GM13977 (cell line): ENCODE results near the gene FAM171A2.
A peak's percentile ranks its signal among the peaks of the same experiment; 100 is the strongest.
"Not testable (repeated sequence)": the region's sequence is repeated elsewhere in the genome, so short reads cannot be mapped to it uniquely, and the experiment has no call there.

Experiments
- DNase-seq: peaks from one replicate; pipeline ENCODE4 v3.0.0; 2012; ENCODE audit warnings: low spot score
- CTCF ChIP-seq: IDR thresholded peaks from 2 replicates; pipeline ENCODE4 v1.5.1; 2012; ENCODE audit warnings: mild to moderate bottlenecking, control low read depth; ENCODE audit not compliant: insufficient read depth; ENCODE audit errors: extremely low read depth, missing control alignments
- in situ Hi-C: fragments of 300-500 bp; cut with MboI; formaldehyde crosslinking; loops from one replicate; pipeline ENCODE4 v1.12.0; 2022; ENCODE audit warnings: low sequenced_read_pairs, low pct_unique_long_range_greater_than_20kb, mixed read lengths, inconsistent platforms; ENCODE audit not compliant: unreplicated experiment

FAM171A2 gene

DNA sequence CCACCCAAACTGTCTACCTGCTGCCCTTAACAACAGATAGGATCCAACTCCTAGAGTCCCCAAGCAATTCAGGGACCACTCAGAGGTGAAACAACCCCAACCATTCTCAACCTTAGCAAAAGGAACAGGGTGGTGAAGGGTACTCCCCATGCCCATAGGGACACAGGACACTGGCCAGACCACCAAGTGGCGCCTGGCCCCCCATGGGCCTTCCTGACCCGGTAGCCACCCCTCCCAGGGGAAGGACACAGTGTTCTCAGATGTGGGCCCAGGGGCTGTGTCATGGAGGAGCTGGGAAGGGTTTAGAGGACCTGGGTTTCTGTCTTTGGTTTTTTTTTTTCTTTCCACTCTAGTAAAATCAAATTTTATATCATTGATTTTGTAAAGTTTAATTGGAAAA lies 29.3 kb downstream of the FAM171A2 start:
- TF ChIP-seq CTCF = no peak
- no peak for DNase-seq
- in situ Hi-C loops = no loop called here

GRCh38 chr17:44333371-44333770 lies 30.3 kb downstream of the FAM171A2 start:
- no peak for TF ChIP-seq CTCF
- in situ Hi-C loops = no loop called here
- DNase-seq = no peak

DNA sequence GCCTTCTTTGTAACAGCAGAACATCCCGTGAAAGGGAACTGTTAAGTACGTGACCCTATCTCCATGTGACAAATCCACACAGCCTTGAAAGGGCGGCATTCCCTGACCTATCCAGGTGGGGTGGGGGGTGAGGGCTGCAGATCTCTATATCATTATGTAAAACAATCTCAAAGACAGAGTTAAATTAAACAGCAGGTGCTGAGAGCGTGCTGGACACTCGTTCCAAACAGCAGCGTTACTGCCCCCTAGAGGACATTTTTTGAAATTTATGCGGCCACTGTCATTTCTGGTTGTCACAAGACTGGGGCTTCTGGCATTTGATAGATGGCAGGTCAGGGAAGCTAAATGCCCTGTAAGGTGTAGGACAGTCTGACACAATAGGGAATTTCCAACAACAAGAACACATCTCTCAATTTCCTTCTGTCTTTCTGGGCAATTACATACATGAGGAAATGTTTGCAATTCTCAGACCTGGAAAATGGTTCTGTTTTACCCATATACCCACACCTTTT lies 32.3 kb downstream of the FAM171A2 start:
- peak; percentile 70 for TF ChIP-seq CTCF
- peak; percentile 77 for DNase-seq
- in situ Hi-C loops = no loop called here

DNA sequence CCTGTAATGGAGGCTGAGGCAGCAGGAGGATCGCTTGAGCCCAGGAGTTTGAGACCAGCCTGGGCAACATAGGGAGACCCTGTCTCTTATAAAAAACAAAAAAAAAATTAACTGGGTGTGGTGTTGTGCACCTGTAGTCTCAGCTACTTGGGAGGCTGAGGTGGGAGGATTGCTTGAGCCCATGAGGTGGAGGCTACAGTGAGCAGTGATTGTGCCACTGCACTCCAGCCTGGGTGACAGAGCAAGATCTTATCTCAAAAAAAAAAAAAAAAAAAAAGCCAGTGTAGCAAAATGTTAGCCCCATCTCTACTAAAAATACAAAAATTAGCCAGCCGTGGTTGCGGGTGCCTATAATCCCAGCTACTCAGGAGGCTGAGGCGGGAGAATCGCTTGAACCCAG lies 33.4 kb downstream of the FAM171A2 start:
- DNase-seq, in situ Hi-C loops: not testable (repeated sequence)

DNA sequence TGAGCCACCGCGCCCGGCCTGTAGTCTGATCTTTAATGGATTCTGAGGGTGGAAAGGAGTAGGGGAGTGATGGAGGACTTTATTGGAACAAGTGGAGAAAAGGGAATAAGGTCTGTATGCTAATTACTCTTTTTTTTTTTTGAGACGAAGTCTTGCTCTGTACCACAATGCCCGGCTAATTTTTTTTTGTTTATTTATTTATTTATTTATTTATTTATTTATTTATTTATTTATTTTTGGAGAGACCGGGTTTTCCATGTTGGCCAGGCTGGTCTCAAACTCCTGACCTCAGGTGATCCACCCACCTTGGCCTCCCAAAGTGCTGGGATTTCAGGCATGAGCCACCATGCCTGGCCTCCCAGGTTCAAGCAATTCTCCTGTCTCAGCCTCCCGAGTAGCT lies 34.1 kb downstream of the FAM171A2 start:
- not testable (repeated sequence) for DNase-seq
- in situ Hi-C loops = loop anchor here (5.0 kb wide), 1 partner anchor 127 kb away; no protein-coding TSS in a partner anchor

- no peak for DNase-seq
- in situ Hi-C loops = loop anchor here (5.0 kb wide), 1 partner anchor 126 kb away; no protein-coding TSS in a partner anchor
- TF ChIP-seq CTCF = no peak
These were observed 35.8 kb downstream of the FAM171A2 start for GRCh38 chr17:44327715-44328449.

GRCh38 chr17:44326861-44327444 lies 36.7 kb downstream of the FAM171A2 start:
- in situ Hi-C loops = loop anchor here (5.0 kb wide), 1 partner anchor 125 kb away; no protein-coding TSS in a partner anchor
- TF ChIP-seq CTCF = no peak
- peak; percentile 94 for DNase-seq
